Mesenchymal stem cell (in vitro differentiated cells and primary cell): ENCODE measurements around the gene PFDN5.

Experiments
- DNase-seq: peaks from one replicate; pipeline ENCODE4 v3.0.0-alpha.2; 2013
- H2AFZ ChIP-seq: one replicate; pipeline ENCODE4 v1.6.1; 2013; ENCODE audit warnings: low read depth, mild to moderate bottlenecking, control low read depth, inconsistent platforms, low read length, moderate library complexity
- H2AK5ac ChIP-seq: 2 replicates; pipeline ENCODE4 v1.6.1; 2013; ENCODE audit warnings: low read length, moderate library complexity, mild to moderate bottlenecking, inconsistent platforms; ENCODE audit not compliant: severe bottlenecking
- H2BK120ac ChIP-seq: one replicate; pipeline ENCODE4 v1.6.1; 2013; ENCODE audit warnings: low read depth, mild to moderate bottlenecking, inconsistent platforms, low read length, moderate library complexity
- H2BK12ac ChIP-seq, 2 experiments: one replicate each; pipeline ENCODE4 v1.6.1; 2013; ENCODE audit warnings: inconsistent platforms in 2 of 2, low read length in 2 of 2, mild to moderate bottlenecking in 2 of 2, moderate library complexity in 2 of 2, control low read depth in 1 of 2
- H2BK15ac ChIP-seq: one replicate; pipeline ENCODE4 v1.6.1; 2013; ENCODE audit warnings: mild to moderate bottlenecking, low read depth, inconsistent platforms; ENCODE audit not compliant: poor library complexity, severe bottlenecking
- H2BK5ac ChIP-seq: 2 replicates; pipeline ENCODE4 v1.6.1; 2013; ENCODE audit warnings: low read depth, mild to moderate bottlenecking, low read length, control low read depth, inconsistent platforms; ENCODE audit not compliant: poor library complexity, severe bottlenecking
- H3K14ac ChIP-seq, 2 experiments: one replicate each; pipeline ENCODE4 v1.6.1; 2013; ENCODE audit warnings: inconsistent platforms in 2 of 2, low read length in 2 of 2, control low read depth in 1 of 2, mild to moderate bottlenecking in 1 of 2, moderate library complexity in 1 of 2
- H3K18ac ChIP-seq, 2 experiments: one replicate each; pipeline ENCODE4 v1.6.1; 2013; ENCODE audit warnings: inconsistent platforms in 2 of 2, low read length in 2 of 2, control low read depth in 1 of 2, low read depth in 1 of 2, mild to moderate bottlenecking in 1 of 2
- H3K23ac ChIP-seq, 2 experiments: one replicate each; pipeline ENCODE4 v1.6.1; 2013; ENCODE audit warnings: inconsistent platforms in 2 of 2, low read length in 2 of 2, mild to moderate bottlenecking in 2 of 2, moderate library complexity in 2 of 2, control low read depth in 1 of 2
- H3K27ac ChIP-seq: 2 replicates; pipeline ENCODE4 v1.5.1; 2013; ENCODE audit warnings: mild to moderate bottlenecking, moderate library complexity, low read length, control low read depth, inconsistent platforms; ENCODE audit not compliant: poor library complexity, severe bottlenecking
- H3K27me3 ChIP-seq, 2 experiments: 2 replicates each; pipeline versions ENCODE4 v1.6.1 to v1.7.0; 2013; ENCODE audit warnings: low read length in 2 of 2, mild to moderate bottlenecking in 2 of 2, moderate library complexity in 2 of 2, control low read depth in 1 of 2, inconsistent platforms in 1 of 2; ENCODE audit not compliant: control insufficient read depth in 1 of 2, insufficient read depth in 1 of 2
- H3K36me3 ChIP-seq, 2 experiments: 2 replicates each; pipeline versions ENCODE4 v1.6.1 to v1.7.0; 2013; ENCODE audit warnings: low read length in 2 of 2, control low read depth in 1 of 2, inconsistent platforms in 1 of 2, low read depth in 1 of 2, mild to moderate bottlenecking in 1 of 2; ENCODE audit not compliant: insufficient read depth in 2 of 2, control insufficient read depth in 1 of 2
- H3K4ac ChIP-seq, 2 experiments: one replicate each; pipeline ENCODE4 v1.6.1; 2013; ENCODE audit warnings: inconsistent platforms in 2 of 2, low read length in 2 of 2, mild to moderate bottlenecking in 2 of 2, moderate library complexity in 2 of 2, control low read depth in 1 of 2, low read depth in 1 of 2
- H3K4me1 ChIP-seq: 2 replicates; pipeline ENCODE4 v1.6.1; 2013; ENCODE audit warnings: low read depth, low read length, control low read depth; ENCODE audit not compliant: control insufficient read depth, insufficient read depth
- H3K4me2 ChIP-seq: 2 replicates; pipeline ENCODE4 v1.6.1; 2013; ENCODE audit warnings: low read length, mild to moderate bottlenecking, inconsistent platforms; ENCODE audit not compliant: poor library complexity, severe bottlenecking
- H3K4me3 ChIP-seq, 2 experiments: 2 replicates each; pipeline versions ENCODE4 v1.5.1 to v1.7.0; 2013; ENCODE audit warnings: low read length in 2 of 2, mild to moderate bottlenecking in 2 of 2, control low read depth in 1 of 2, low read depth in 1 of 2; ENCODE audit not compliant: insufficient read depth in 1 of 2
- H3K79me1 ChIP-seq: replicated peaks from 2 replicates; pipeline ENCODE4 v1.6.1; 2013; ENCODE audit warnings: mild to moderate bottlenecking, control low read depth, low read length, inconsistent platforms; ENCODE audit not compliant: poor library complexity, severe bottlenecking
- H3K9ac ChIP-seq: 2 replicates; pipeline ENCODE4 v1.7.0; 2013; ENCODE audit warnings: mild to moderate bottlenecking, low read length, moderate library complexity
- H3K9me3 ChIP-seq: 2 replicates; pipeline ENCODE4 v1.7.0; 2013; ENCODE audit warnings: mild to moderate bottlenecking, low read length; ENCODE audit not compliant: control insufficient read depth
- H4K8ac ChIP-seq: one replicate; pipeline ENCODE4 v1.6.1; 2013; ENCODE audit warnings: inconsistent platforms, mild to moderate bottlenecking, low read length, moderate library complexity
- H4K91ac ChIP-seq: one replicate; pipeline ENCODE4 v1.6.1; 2013; ENCODE audit warnings: mild to moderate bottlenecking, low read length, inconsistent platforms
- WGBS: methylation state at CpG from one replicate; pipeline ENCODE4 v1.1.7; 2013; ENCODE audit warnings: mixed read lengths; 5-methylcytosine and 5-hydroxymethylcytosine counted together

PFDN5 gene

GRCh38 chr12:53299454-53300180 is 4.3 kb downstream of the PFDN5 start, which contains the start of gene MYG1:
Gene MYG1, plus strand, starts transcription at chr12:53299695. Its CDS starts 43 bp downstream, at chr12:53299738.
- H2BK15ac ChIP-seq: peak within 1 kb of the TSS; percentile 60

GRCh38 chr12:53300187-53300586 is 4.8 kb downstream of the PFDN5 start:
- Histone ChIP-seq H3K4me2 (peak overlapping the region; percentile 83), H2AFZ (no peak overlapping the region), H3K79me1 (peaks cover 17% of the 10 kb centered on the region), H3K9me3 (no peaks in the 10 kb centered on the region), H2AK5ac (peak overlapping the region; percentile 73), H3K27me3 (no peaks in the 10 kb centered on the region), H2BK5ac (no peak overlapping the region), H3K36me3 (peaks cover 26 to 58% of the 10 kb centered on the region in 2 experiments), H4K91ac (peak overlapping the region; percentile 60), H3K4me3 (peak overlapping the region; percentile 87), H2BK12ac (peak overlapping the region in 1 of 2 experiments; percentile 29), H3K14ac (peak overlapping the region in 1 of 2 experiments; percentile 81), H3K4me1 (peaks cover 18% of the 10 kb centered on the region), H3K27ac (peak overlapping the region; percentile 63), H4K8ac (peak overlapping the region; percentile 89), H2BK15ac (peak overlapping the region; percentile 57), H3K18ac (peak overlapping the region; percentile 41 to 83), H3K9ac (peak overlapping the region; percentile 98), H3K4ac (peak overlapping the region; percentile 56 to 86), H2BK120ac (no peak overlapping the region), H3K23ac (peak overlapping the region; percentile 39 to 91)
- DNase-seq: peak; percentile 82
- WGBS: 2% methylated on average over 12 of the region's 12 CpGs

More at GRCh38 chr12:53299454-53300180, 4.3 kb downstream of the PFDN5 start, which contains the start of gene MYG1:
- peak within 1 kb of the TSS in 1 of 2 experiments; percentile 29 for H2BK12ac ChIP-seq
- H2AK5ac ChIP-seq: peak within 1 kb of the TSS; percentile 73
- peaks cover 26 to 56% of the 10 kb centered on the region in 2 experiments for H3K36me3 ChIP-seq
- H2BK120ac ChIP-seq: no peak within 1 kb of the TSS
- 2% methylated on average over 51 of the region's 51 CpGs for WGBS
- peak within 1 kb of the TSS; percentile 83 for H3K4me2 ChIP-seq
- peak within 1 kb of the TSS; percentile 41 to 83 for H3K18ac ChIP-seq
- peak within 1 kb of the TSS in 1 of 2 experiments; percentile 81 for H3K14ac ChIP-seq
- peak within 1 kb of the TSS; percentile 98 for H3K9ac ChIP-seq
- H3K79me1 ChIP-seq: peaks cover 17% of the 10 kb centered on the region
- no peaks in the 10 kb centered on the region for H3K9me3 ChIP-seq
- H3K23ac ChIP-seq: peak within 1 kb of the TSS; percentile 39 to 91
- H3K4me3 ChIP-seq: peak within 1 kb of the TSS; percentile 87
- peak within 1 kb of the TSS; percentile 63 for H3K27ac ChIP-seq
- no peaks in the 10 kb centered on the region for H3K27me3 ChIP-seq
- peak within 1 kb of the TSS; percentile 3 for H2AFZ ChIP-seq
- H3K4me1 ChIP-seq: peaks cover 21% of the 10 kb centered on the region
- DNase-seq: peak; percentile 92
- peak within 1 kb of the TSS; percentile 56 to 86 for H3K4ac ChIP-seq
- peak within 1 kb of the TSS; percentile 89 for H4K8ac ChIP-seq
- H4K91ac ChIP-seq: peak within 1 kb of the TSS; percentile 60
- H2BK5ac ChIP-seq: no peak within 1 kb of the TSS

- no peak overlapping the region for H2AK5ac ChIP-seq
- H3K9me3 ChIP-seq: no peaks in the 10 kb centered on the region
- H3K4me1 ChIP-seq: peaks cover 14% of the 10 kb centered on the region
- no peak overlapping the region for H2BK120ac ChIP-seq
- H3K4me3 ChIP-seq: no peak overlapping the region
- no peak overlapping the region for H2BK12ac ChIP-seq
- H2BK5ac ChIP-seq: no peak overlapping the region
- H3K79me1 ChIP-seq: peaks cover 24% of the 10 kb centered on the region
- no peak overlapping the region for H3K9ac ChIP-seq
- H3K14ac ChIP-seq: no peak overlapping the region
- H2AFZ ChIP-seq: no peak overlapping the region
- H3K4me2 ChIP-seq: no peak overlapping the region
- WGBS: 100% methylated on average over 4 of the region's 5 CpGs
- no peak overlapping the region for H3K18ac ChIP-seq
- no peak overlapping the region for H3K27ac ChIP-seq
- no peak overlapping the region for H2BK15ac ChIP-seq
- H3K4ac ChIP-seq: peak overlapping the region in 1 of 2 experiments; percentile 37
- H3K27me3 ChIP-seq: no peaks in the 10 kb centered on the region
- no peak overlapping the region for H3K23ac ChIP-seq
- peaks cover 46 to 72% of the 10 kb centered on the region in 2 experiments for H3K36me3 ChIP-seq
- no peak for DNase-seq
- no peak overlapping the region for H4K91ac ChIP-seq
- H4K8ac ChIP-seq: peak overlapping the region; percentile 7
These were observed 7.6 kb downstream of the PFDN5 start for GRCh38 chr12:53302903-53303302.

- 97% methylated on average over 9 of the region's 10 CpGs for WGBS
- H2AFZ ChIP-seq: no peak overlapping the region
These were observed 11.5 kb downstream of the PFDN5 start for GRCh38 chr12:53306826-53307225.

More at GRCh38 chr12:53306826-53307225, 11.5 kb downstream of the PFDN5 start:
- Histone ChIP-seq H3K23ac (no peak overlapping the region), H3K79me1 (peaks cover 23% of the 10 kb centered on the region), H3K4me2 (no peak overlapping the region), H3K9me3 (no peaks in the 10 kb centered on the region), H4K91ac (no peak overlapping the region), H3K36me3 (peaks cover 63 to 82% of the 10 kb centered on the region in 2 experiments), H3K14ac (no peak overlapping the region), H3K4me1 (peaks cover 7% of the 10 kb centered on the region), H2BK5ac (no peak overlapping the region), H3K9ac (no peak overlapping the region), H3K27me3 (no peaks in the 10 kb centered on the region), H2BK12ac (no peak overlapping the region), H2AK5ac (no peak overlapping the region), H3K4ac (no peak overlapping the region), H3K18ac (no peak overlapping the region), H2BK15ac (no peak overlapping the region), H4K8ac (no peak overlapping the region), H2BK120ac (no peak overlapping the region), H3K4me3 (no peak overlapping the region), H3K27ac (no peak overlapping the region)
- DNase-seq: no peak
